WTC11 (cell line): Measurements from ENCODE around the gene ZEB1.

Experiments
- IRF2 ChIP-seq: sonication (generic); formaldehyde crosslinking; IDR thresholded peaks from 2 replicates; pipeline ENCODE4 v1.8.0; 2022; ENCODE audit warnings: low read depth, missing genetic modification reagents, borderline replicate concordance
- TF ChIP-seq, protein P1 (sequence below): fragments of 200-600 bp; IDR thresholded peaks from 2 replicates; pipeline ENCODE4 v1.8.0; 2022; ENCODE audit warnings: antibody characterized with exemption
- TF ChIP-seq, protein P2 (sequence below): sonication (generic); formaldehyde crosslinking; IDR thresholded peaks from 2 replicates; pipeline ENCODE4 v1.8.1; 2023; ENCODE audit warnings: mild to moderate bottlenecking, missing genetic modification reagents, moderate library complexity
- TF ChIP-seq, protein P3 (sequence below): sonication (generic); formaldehyde crosslinking; IDR thresholded peaks from 2 replicates; pipeline ENCODE4 v1.8.1; 2023; ENCODE audit warnings: mild to moderate bottlenecking, missing genetic modification reagents

DNA sequence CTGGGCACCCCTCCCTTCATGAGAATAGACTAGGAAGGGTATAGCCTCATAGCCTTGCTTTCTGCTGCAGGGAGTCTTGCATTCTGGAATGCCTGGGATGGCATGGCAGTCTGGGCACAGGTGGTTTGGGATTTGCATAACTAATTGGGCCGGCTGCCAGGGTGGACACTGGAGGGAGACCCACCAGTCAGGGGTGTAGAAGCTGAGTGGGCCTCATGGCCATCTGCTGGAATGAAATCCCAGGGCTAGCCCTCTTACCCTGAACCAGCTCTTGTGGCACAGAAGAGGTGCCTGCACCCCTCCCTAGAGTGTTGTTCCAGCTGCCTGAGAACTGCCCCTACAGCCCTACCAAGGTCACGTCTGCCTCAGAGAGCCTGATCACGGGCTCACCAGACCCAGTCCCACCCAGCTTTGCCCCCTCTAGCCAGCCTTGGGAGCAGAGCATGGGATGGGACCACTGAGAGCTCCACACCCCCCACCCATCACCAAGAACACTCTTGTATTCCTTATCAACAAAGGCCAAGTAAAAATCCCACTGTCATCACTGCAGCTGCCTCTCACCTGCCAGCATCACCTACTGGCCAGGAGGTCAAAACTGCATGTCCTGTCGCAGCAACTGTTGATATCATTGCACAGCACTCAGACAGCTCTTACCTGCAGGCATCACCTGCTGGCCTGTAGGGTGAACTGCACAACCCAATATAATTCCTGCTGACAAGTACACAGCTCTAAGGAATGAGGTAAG lies 148.9 kb downstream of the ZEB1 start:
- TF ChIP-seq, protein P1, sequence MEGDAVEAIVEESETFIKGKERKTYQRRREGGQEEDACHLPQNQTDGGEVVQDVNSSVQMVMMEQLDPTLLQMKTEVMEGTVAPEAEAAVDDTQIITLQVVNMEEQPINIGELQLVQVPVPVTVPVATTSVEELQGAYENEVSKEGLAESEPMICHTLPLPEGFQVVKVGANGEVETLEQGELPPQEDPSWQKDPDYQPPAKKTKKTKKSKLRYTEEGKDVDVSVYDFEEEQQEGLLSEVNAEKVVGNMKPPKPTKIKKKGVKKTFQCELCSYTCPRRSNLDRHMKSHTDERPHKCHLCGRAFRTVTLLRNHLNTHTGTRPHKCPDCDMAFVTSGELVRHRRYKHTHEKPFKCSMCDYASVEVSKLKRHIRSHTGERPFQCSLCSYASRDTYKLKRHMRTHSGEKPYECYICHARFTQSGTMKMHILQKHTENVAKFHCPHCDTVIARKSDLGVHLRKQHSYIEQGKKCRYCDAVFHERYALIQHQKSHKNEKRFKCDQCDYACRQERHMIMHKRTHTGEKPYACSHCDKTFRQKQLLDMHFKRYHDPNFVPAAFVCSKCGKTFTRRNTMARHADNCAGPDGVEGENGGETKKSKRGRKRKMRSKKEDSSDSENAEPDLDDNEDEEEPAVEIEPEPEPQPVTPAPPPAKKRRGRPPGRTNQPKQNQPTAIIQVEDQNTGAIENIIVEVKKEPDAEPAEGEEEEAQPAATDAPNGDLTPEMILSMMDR, result peak; percentile 77
- TF ChIP-seq, protein P2, sequence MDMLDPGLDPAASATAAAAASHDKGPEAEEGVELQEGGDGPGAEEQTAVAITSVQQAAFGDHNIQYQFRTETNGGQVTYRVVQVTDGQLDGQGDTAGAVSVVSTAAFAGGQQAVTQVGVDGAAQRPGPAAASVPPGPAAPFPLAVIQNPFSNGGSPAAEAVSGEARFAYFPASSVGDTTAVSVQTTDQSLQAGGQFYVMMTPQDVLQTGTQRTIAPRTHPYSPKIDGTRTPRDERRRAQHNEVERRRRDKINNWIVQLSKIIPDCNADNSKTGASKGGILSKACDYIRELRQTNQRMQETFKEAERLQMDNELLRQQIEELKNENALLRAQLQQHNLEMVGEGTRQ (CRISPR knock-in tag), result no peak
- TF ChIP-seq IRF2 (CRISPR knock-in tag), result no peak
- TF ChIP-seq, protein P3, sequence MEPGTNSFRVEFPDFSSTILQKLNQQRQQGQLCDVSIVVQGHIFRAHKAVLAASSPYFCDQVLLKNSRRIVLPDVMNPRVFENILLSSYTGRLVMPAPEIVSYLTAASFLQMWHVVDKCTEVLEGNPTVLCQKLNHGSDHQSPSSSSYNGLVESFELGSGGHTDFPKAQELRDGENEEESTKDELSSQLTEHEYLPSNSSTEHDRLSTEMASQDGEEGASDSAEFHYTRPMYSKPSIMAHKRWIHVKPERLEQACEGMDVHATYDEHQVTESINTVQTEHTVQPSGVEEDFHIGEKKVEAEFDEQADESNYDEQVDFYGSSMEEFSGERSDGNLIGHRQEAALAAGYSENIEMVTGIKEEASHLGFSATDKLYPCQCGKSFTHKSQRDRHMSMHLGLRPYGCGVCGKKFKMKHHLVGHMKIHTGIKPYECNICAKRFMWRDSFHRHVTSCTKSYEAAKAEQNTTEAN (CRISPR knock-in tag), result no peak
